H9 (cell line): ENCODE data around the gene PGS1. TPM values are rescaled to one million over a fixed set of nuclear protein-coding genes. Genes with fewer than 3 reads are reported as not detected.

Experiments used
- DNase-seq: peaks from one replicate; pipeline ENCODE4 v3.0.0-alpha.2; 2017
- H2AFZ ChIP-seq: one replicate; pipeline ENCODE4 v1.6.1; 2013; ENCODE audit warnings: mild to moderate bottlenecking, low read length, control low read depth, moderate library complexity
- H2AK5ac ChIP-seq: 2 replicates; pipeline ENCODE4 v1.6.1; 2013; ENCODE audit warnings: low read length, control low read depth, mixed read lengths; ENCODE audit not compliant: insufficient read length
- H2BK120ac ChIP-seq: one replicate; pipeline ENCODE4 v1.6.1; 2013; ENCODE audit warnings: low read depth, mild to moderate bottlenecking, low read length, control low read depth, inconsistent platforms; ENCODE audit not compliant: poor library complexity, severe bottlenecking
- H2BK12ac ChIP-seq: 2 replicates; pipeline ENCODE4 v1.6.1; 2013; ENCODE audit warnings: low read length, control low read depth, mixed read lengths, low read depth; ENCODE audit not compliant: insufficient read length
- H2BK15ac ChIP-seq: 2 replicates; pipeline ENCODE4 v1.6.1; 2013; ENCODE audit warnings: low read depth, low read length, control low read depth
- H2BK20ac ChIP-seq: one replicate; pipeline ENCODE4 v1.6.1; 2013; ENCODE audit warnings: low read depth, mild to moderate bottlenecking, low read length, control low read depth, inconsistent platforms; ENCODE audit not compliant: poor library complexity, severe bottlenecking
- H2BK5ac ChIP-seq: 2 replicates; pipeline ENCODE4 v1.6.1; 2013; ENCODE audit warnings: low read length, control low read depth, mixed read lengths; ENCODE audit not compliant: insufficient read length
- H3K14ac ChIP-seq: 2 replicates; pipeline ENCODE4 v1.6.1; 2013; ENCODE audit warnings: low read length, control low read depth; ENCODE audit not compliant: insufficient read depth
- H3K18ac ChIP-seq: 2 replicates; pipeline ENCODE4 v1.6.1; 2013; ENCODE audit warnings: low read depth, mild to moderate bottlenecking, mixed read lengths, low read length, control low read depth; ENCODE audit not compliant: insufficient read length
- H3K23ac ChIP-seq: 2 replicates; pipeline ENCODE4 v1.6.1; 2013; ENCODE audit warnings: low read length, control low read depth, mixed read lengths, low read depth; ENCODE audit not compliant: insufficient read length
- H3K23me2 ChIP-seq: 2 replicates; pipeline ENCODE4 v1.6.1; 2013; ENCODE audit warnings: low read depth, mild to moderate bottlenecking, mixed read lengths, low read length, control low read depth; ENCODE audit not compliant: insufficient read length, poor library complexity, severe bottlenecking
- H3K27ac ChIP-seq: 2 replicates; pipeline ENCODE4 v1.5.1; 2013; ENCODE audit warnings: low read length, control low read depth, mixed read lengths, low read depth; ENCODE audit not compliant: insufficient read length
- H3K27me3 ChIP-seq: 2 replicates; pipeline ENCODE4 v1.6.1; 2013; ENCODE audit warnings: low read length, control low read depth, inconsistent platforms; ENCODE audit not compliant: insufficient read depth
- H3K4ac ChIP-seq: 2 replicates; pipeline ENCODE4 v1.6.1; 2013; ENCODE audit warnings: low read depth, mild to moderate bottlenecking, control low read depth, inconsistent platforms, low read length, moderate library complexity
- H3K4me1 ChIP-seq: 2 replicates; pipeline ENCODE4 v1.6.1; 2013; ENCODE audit warnings: low read length, control low read depth, inconsistent platforms; ENCODE audit not compliant: insufficient read depth
- H3K4me2 ChIP-seq: 2 replicates; pipeline ENCODE4 v1.6.1; 2013; ENCODE audit warnings: low read length, control low read depth, mixed read lengths; ENCODE audit not compliant: insufficient read length, insufficient read depth
- H3K56ac ChIP-seq: 2 replicates; pipeline ENCODE4 v1.6.1; 2013; ENCODE audit warnings: low read depth, mild to moderate bottlenecking, mixed read lengths, low read length, control low read depth; ENCODE audit not compliant: insufficient read length
- H3K79me1 ChIP-seq: 2 replicates; pipeline ENCODE4 v1.6.1; 2013; ENCODE audit warnings: low read depth, mild to moderate bottlenecking, moderate library complexity, low read length, control low read depth, inconsistent platforms; ENCODE audit not compliant: insufficient read depth, poor library complexity, severe bottlenecking
- H3K79me2 ChIP-seq: 2 replicates; pipeline ENCODE4 v1.6.1; 2013; ENCODE audit warnings: low read length, control low read depth, inconsistent platforms; ENCODE audit not compliant: insufficient read depth
- H3K9ac ChIP-seq: 2 replicates; pipeline ENCODE4 v1.6.1; 2013; ENCODE audit warnings: low read length, control low read depth, mixed read lengths; ENCODE audit not compliant: insufficient read length; ENCODE audit errors: extremely low read depth
- H3K9me3 ChIP-seq: one replicate; pipeline ENCODE4 v1.6.1; 2013; ENCODE audit warnings: low read depth, low read length, inconsistent platforms; ENCODE audit not compliant: control insufficient read depth
- H3T11ph ChIP-seq: one replicate; pipeline ENCODE4 v1.6.1; 2013; ENCODE audit warnings: mild to moderate bottlenecking, low read length, control low read depth, inconsistent platforms
- H4K20me1 ChIP-seq: one replicate; pipeline ENCODE4 v1.6.1; 2013; ENCODE audit not compliant: control insufficient read depth, insufficient read length, insufficient read depth
- H4K5ac ChIP-seq: 2 replicates; pipeline ENCODE4 v1.6.1; 2013; ENCODE audit warnings: low read depth, mild to moderate bottlenecking, mixed read lengths, low read length, control low read depth; ENCODE audit not compliant: insufficient read length
- H4K8ac ChIP-seq: replicated peaks from 2 replicates; pipeline ENCODE4 v1.6.1; 2013; ENCODE audit warnings: low read length, control low read depth, mixed read lengths, low read depth; ENCODE audit not compliant: insufficient read length
- H4K91ac ChIP-seq: 2 replicates; pipeline ENCODE4 v1.6.1; 2013; ENCODE audit warnings: low read depth, mild to moderate bottlenecking, moderate library complexity, mixed read lengths, low read length, control low read depth; ENCODE audit not compliant: insufficient read length
- H3K27ac Mint-ChIP-seq, 3 experiments: 2 replicates in 2 of 3; 3 replicates in 1 of 3; pipeline ENCODE4 v1.8.0; 2020 to 2021; ENCODE audit warnings: mixed read lengths in 3 of 3, mild to moderate bottlenecking in 1 of 3, moderate library complexity in 1 of 3
- H3K27me3 Mint-ChIP-seq: 2 replicates; pipeline ENCODE4 v1.8.0; 2021; ENCODE audit warnings: low read depth, mild to moderate bottlenecking, moderate library complexity, mixed read lengths
- H3K36me3 Mint-ChIP-seq, 3 experiments: 2 replicates in 2 of 3; 3 replicates in 1 of 3; pipeline ENCODE4 v1.8.0; 2020 to 2021; ENCODE audit warnings: low read depth in 3 of 3, mixed read lengths in 3 of 3; ENCODE audit not compliant: insufficient read depth in 1 of 3
- H3K4me1 Mint-ChIP-seq, 2 experiments: 2 replicates each; pipeline ENCODE4 v1.8.0; 2020; ENCODE audit warnings: mixed read lengths in 2 of 2
- H3K4me3 Mint-ChIP-seq, 2 experiments: 2 replicates in 1 of 2; 3 replicates in 1 of 2; pipeline ENCODE4 v1.8.0; 2020 to 2021; ENCODE audit warnings: mild to moderate bottlenecking in 2 of 2, mixed read lengths in 2 of 2, moderate library complexity in 1 of 2
- H3K9me3 Mint-ChIP-seq, 2 experiments: 2 replicates in 1 of 2; 3 replicates in 1 of 2; pipeline ENCODE4 v1.8.0; 2020; ENCODE audit warnings: mild to moderate bottlenecking in 2 of 2, mixed read lengths in 2 of 2, moderate library complexity in 1 of 2
- WGBS: extraction: QIAGEN DNeasy Blood & Tissue Kit; methylation state at CpG from one replicate; pipeline ENCODE4 v1.1.7; 2013; ENCODE audit warnings: missing lambda C conversion rate, low lambda C conversion rate, mixed read lengths; ENCODE audit not compliant: insufficient read length; ENCODE audit errors: extremely low coverage; 5-methylcytosine and 5-hydroxymethylcytosine counted together
- total RNA-seq: library from RNA; stranded (reverse); gene quantifications from 2 replicates; pipeline ENCODE4 v1.2.1, GENCODE V29; 2021
- TF ChIP-seq, protein P1 (sequence below): fragments of 200-600 bp; sonication (generic); conservative IDR thresholded peaks from 3 replicates; pipeline ENCODE4 v1.8.0; 2021; ENCODE audit warnings: antibody characterized with exemption, mild to moderate bottlenecking

Gene PGS1
- total RNA-seq, 1 experiment from 2014 or later = 45.7 TPM

GRCh38 chr17:78353834-78354233, 24.6 kb upstream of the PGS1 start:
- no peak overlapping the region for H3K9ac ChIP-seq
- Mint-ChIP-seq H3K27me3 (peaks cover 59% of the 10 kb centered on the region), H3K9me3 (peaks cover 0 to 4% of the 10 kb centered on the region in 2 experiments; a peak in 2 of 5 replicates), H3K4me1 (peaks cover 59 to 67% of the 10 kb centered on the region in 2 experiments), H3K4me3 (peak overlapping the region; percentile 22 to 82; a peak in 4 of 5 replicates), H3K36me3 (peaks cover 14 to 21% (median 14%) of the 10 kb centered on the region in 3 experiments; a peak in 6 of 7 replicates), H3K27ac (peak overlapping the region in 1 of 3 experiments; percentile 85; a peak in 2 of 7 replicates)
- peak overlapping the region; percentile 43 for H3K18ac ChIP-seq
- H3K23me2 ChIP-seq = peaks cover 10% of the 10 kb centered on the region
- H3K4ac ChIP-seq = no peak overlapping the region
- no peak overlapping the region for H2AK5ac ChIP-seq
- peaks cover 17% of the 10 kb centered on the region; the same call in 1 of the 2 replicates for H3K4me1 ChIP-seq
- no peak overlapping the region for H2AFZ ChIP-seq
- H3K79me1 ChIP-seq = no peaks in the 10 kb centered on the region
- TF ChIP-seq, protein P1, sequence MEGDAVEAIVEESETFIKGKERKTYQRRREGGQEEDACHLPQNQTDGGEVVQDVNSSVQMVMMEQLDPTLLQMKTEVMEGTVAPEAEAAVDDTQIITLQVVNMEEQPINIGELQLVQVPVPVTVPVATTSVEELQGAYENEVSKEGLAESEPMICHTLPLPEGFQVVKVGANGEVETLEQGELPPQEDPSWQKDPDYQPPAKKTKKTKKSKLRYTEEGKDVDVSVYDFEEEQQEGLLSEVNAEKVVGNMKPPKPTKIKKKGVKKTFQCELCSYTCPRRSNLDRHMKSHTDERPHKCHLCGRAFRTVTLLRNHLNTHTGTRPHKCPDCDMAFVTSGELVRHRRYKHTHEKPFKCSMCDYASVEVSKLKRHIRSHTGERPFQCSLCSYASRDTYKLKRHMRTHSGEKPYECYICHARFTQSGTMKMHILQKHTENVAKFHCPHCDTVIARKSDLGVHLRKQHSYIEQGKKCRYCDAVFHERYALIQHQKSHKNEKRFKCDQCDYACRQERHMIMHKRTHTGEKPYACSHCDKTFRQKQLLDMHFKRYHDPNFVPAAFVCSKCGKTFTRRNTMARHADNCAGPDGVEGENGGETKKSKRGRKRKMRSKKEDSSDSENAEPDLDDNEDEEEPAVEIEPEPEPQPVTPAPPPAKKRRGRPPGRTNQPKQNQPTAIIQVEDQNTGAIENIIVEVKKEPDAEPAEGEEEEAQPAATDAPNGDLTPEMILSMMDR = no peak
- H2BK15ac ChIP-seq = no peak overlapping the region
- no CpG with 5 or more reads among the region's 8 CpGs for WGBS
- no peak overlapping the region for H2BK12ac ChIP-seq
- H3K56ac ChIP-seq = no peak overlapping the region
- peaks cover 13% of the 10 kb centered on the region; the same call in 1 of the 2 replicates for H3K79me2 ChIP-seq
- H3K27me3 ChIP-seq = no peaks in the 10 kb centered on the region
- no peak for DNase-seq
- H4K91ac ChIP-seq = peak overlapping the region; percentile 38
- no peak overlapping the region for H4K5ac ChIP-seq
- no peak overlapping the region for H3T11ph ChIP-seq
- H3K9me3 ChIP-seq = no peaks in the 10 kb centered on the region
- H3K14ac ChIP-seq = peak overlapping the region; percentile 26
- H2BK5ac ChIP-seq = no peak overlapping the region
- H2BK20ac ChIP-seq = no peak overlapping the region
- no peak overlapping the region for H3K23ac ChIP-seq
- peak overlapping the region; percentile 68 for H3K27ac ChIP-seq
- H4K8ac ChIP-seq = no peak overlapping the region
- H4K20me1 ChIP-seq = no peaks in the 10 kb centered on the region
- peak overlapping the region; percentile 58 for H3K4me2 ChIP-seq
- H2BK120ac ChIP-seq = no peak overlapping the region
